H7 (cell line): Measurements from ENCODE around the gene SCNM1. TPM values are rescaled to one million over a fixed set of nuclear protein-coding genes. Genes with fewer than 3 reads are reported as not detected.
"Not testable (repeated sequence)": the region's sequence is repeated elsewhere in the genome, so short reads cannot be mapped to it uniquely, and the experiment has no call there.

Experiments
- DNase-seq: peaks from one replicate; pipeline ENCODE4 v3.0.0; 2012
- H3K27me3 ChIP-seq: 2 replicates; pipeline ENCODE4 v1.6.0; 2011; ENCODE audit warnings: mild to moderate bottlenecking, low read length; ENCODE audit not compliant: control insufficient read depth, insufficient read depth
- H3K36me3 ChIP-seq: replicated peaks from 2 replicates; pipeline ENCODE4 v1.5.1; 2011; ENCODE audit warnings: low read length; ENCODE audit not compliant: control insufficient read depth, insufficient read depth
- H3K4me3 ChIP-seq: 2 replicates; pipeline ENCODE4 v1.5.1; 2011; ENCODE audit warnings: low read depth, mild to moderate bottlenecking, control low read depth, low read length, moderate library complexity; ENCODE audit not compliant: insufficient read depth
- total RNA-seq: library from RNA; depleted of rRNA; stranded (reverse); fragments of >200 nt; shearing (Covaris generic); gene quantifications from 2 replicates; pipeline ENCODE4 v1.2.3, GENCODE V29; 2014

SCNM1 gene
- total RNA-seq, 1 experiment from 2014 or later: 78.8 TPM

DNA sequence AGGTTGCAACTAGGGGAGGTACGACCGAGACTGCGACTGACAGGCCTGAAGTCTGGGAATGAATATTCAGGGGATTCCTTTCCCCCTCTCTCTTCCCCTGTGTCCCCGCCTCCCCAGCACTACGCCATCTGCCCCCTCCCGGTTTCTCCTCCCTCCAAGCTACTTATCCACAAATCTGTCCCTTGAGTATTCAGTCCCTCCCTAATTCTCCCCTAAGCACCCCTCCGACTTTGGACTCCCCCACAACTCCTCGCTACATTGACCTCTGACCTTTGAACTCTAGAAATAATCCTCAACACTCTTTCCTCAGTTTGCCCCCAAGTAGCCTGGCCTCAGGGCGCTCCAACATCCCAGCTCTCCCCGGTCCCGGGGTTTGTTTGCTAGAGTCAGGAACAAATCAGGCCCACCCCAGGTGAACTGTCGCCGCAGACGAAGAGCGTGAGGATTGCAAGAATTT, 635 bp upstream of the SCNM1 start:
- peak overlapping the region; percentile 62 for H3K4me3 ChIP-seq
- H3K36me3 ChIP-seq: peaks cover 9% of the 10 kb centered on the region
- DNase-seq: peak; percentile 89
- H3K27me3 ChIP-seq: no peaks in the 10 kb centered on the region

DNA sequence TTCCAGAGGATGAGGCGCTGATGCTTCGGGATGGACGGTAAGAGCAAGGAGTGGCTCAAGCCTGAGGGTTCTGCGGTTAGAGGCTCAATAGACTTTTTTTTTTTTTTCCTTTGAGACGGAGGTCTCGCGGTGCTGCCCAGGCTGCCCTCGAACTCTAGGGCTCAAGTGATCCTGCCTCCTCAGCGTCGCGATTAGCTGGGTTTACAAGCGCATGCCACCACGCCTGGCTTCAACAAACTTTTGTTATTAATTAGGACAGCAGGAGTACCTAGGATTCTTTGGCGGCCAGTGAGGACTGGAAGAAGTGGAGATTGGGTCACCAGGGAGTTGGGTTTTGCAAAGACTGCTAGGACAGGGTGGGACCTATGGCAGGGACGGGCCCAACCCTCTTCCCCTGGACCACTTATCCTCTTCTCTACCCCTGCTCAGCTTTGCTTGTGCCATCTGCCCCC, 587 bp downstream of the SCNM1 start:
- peak overlapping the region; percentile 62 for H3K4me3 ChIP-seq
- H3K36me3 ChIP-seq: peaks cover 7% of the 10 kb centered on the region
- no peaks in the 10 kb centered on the region for H3K27me3 ChIP-seq
- DNase-seq: no peak

DNA sequence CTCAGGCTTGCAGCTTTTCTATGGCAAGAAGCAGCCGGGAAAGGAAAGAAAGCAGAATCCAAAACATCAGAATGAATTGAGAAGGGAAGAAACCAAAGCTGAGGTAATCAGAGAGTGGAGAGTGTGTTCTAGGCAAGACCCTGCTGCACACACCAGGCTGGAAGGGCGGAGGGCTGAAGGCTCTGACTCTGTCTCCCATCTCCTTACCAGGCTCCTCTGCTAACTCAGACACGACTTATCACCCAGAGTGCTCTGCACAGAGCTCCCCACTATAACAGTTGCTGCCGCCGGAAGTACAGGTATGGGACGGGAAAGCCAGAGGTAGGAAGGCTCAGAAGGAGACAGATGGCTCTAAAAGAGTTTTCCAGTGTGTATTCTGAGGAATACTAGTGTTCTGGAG, 1.2 kb downstream of the SCNM1 start:
- DNase-seq: no peak
- no peaks in the 10 kb centered on the region for H3K27me3 ChIP-seq
- H3K4me3 ChIP-seq: no peak overlapping the region
- peaks cover 4% of the 10 kb centered on the region for H3K36me3 ChIP-seq

DNA sequence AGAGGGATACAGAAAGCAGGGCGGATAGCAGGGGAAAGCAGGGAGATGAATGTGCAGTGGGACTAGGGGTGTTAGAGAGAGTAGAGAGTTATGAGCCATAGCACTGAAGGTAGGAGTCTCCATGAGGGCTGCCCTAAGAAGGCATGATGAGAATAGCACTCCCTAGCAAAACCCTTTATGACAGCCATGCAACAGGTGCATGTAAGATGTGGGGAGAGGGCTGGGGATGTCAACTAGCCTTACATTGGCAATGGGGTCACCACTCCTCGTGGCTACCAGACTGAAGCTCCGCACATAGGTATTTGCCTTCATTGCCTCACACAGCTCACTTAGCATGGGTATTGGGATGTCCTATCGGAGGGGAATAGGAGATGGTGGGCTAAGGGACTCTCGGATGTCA, 5.2 kb downstream of the SCNM1 start:
- Histone ChIP-seq H3K4me3 (no peak overlapping the region), H3K27me3 (no peaks in the 10 kb centered on the region), H3K36me3 (peaks cover 4% of the 10 kb centered on the region)
- DNase-seq: no peak

DNA sequence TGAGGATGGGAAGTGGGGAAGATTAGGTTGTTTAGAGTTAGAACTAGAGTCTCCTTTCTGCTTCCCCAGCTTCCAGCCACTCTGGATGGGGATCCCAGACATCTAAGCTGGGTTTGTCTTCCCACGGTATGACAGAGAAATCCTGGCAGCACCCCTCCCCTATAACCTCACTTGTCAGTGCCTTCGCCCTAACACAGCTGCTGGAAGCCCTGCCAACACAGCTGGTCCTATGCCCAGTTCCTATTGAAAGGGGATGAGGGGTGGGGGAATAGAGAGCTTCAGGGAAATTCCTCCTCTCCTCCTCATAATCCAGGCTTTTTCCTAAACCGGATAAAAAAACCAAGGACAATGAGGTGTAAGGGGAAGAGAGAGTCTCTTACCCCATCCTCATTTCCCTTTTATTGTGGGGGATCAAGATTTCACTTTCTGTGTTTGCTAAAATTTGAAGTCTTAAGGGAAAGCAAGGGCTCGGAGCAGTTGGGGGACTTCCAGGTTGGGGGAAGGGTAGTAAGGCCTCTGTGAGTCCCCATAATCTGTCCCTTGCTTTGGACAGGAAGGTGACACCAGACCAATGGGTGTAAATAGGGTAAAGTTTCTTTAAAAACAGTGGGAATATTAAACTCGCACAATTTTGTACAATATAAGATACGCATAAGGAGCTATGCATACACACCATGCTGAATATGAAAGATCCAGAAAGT, 9.2 kb downstream of the SCNM1 start:
- DNase-seq: no peak
- Histone ChIP-seq H3K4me3 (no peak overlapping the region), H3K36me3 (peaks cover 11% of the 10 kb centered on the region), H3K27me3 (no peaks in the 10 kb centered on the region)

DNA sequence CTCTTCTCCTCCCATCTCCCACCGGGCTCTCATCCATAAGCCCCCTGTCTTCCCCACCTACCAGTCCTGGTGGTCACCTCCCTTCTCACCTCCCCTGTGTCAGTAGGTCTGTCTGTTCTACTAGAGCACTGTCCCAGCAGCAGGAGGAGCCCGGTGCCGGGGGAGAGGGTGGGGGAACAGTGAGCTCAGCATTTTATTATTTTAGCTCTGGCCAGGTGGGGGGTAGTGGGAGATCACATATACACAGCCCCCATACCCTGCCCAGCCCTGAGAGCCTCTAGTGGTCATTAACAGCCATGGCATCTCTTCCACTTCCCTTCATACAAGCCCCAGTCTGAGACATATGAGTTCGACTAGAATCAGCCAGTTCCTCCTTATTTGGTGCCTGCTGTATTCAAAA, 9.9 kb downstream of the SCNM1 start, which contains the start of gene TMOD4:
TSS of gene TMOD4 (minus strand) at position 119 of the 400 bp plus-strand sequence. CDS start 1,106 bp downstream, outside the sequence.
- DNase-seq: peak; percentile 79

DNA sequence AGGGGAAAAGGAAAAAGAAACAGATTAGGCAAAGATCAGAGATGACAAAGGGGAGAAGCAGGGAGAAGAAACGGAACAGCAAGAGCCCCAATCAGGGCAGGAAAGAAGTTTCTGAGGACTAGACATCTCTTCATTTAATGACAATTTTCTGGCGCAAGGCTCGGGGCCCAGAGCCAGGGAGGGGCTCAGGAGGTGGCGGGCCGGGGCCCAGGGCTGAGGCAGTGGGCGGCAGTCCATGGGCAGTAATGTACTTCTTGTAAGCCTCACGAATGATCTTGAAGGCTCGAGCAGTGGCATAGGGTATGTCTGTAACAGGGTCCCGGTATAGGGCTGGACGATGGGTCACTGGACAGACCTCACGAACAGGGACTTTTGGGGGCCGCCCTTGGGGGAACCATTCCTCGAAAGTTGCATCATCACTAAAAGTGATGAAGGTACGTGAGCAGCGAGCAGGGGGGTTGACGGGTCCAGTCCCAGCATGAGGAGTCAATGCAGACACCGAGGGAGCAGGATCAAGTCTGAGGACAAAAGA, 10.6 kb downstream of the SCNM1 start:
- no peak for DNase-seq
- H3K36me3 ChIP-seq: peaks cover 17% of the 10 kb centered on the region
- no peak overlapping the region for H3K4me3 ChIP-seq
- H3K27me3 ChIP-seq: no peaks in the 10 kb centered on the region

More for the DNA sequence above, 9.9 kb downstream of the SCNM1 start, which contains the start of gene TMOD4:
- H3K36me3 ChIP-seq: peaks cover 14% of the 10 kb centered on the region
- no peak within 1 kb of the TSS for H3K4me3 ChIP-seq
- H3K27me3 ChIP-seq: no peaks in the 10 kb centered on the region

DNA sequence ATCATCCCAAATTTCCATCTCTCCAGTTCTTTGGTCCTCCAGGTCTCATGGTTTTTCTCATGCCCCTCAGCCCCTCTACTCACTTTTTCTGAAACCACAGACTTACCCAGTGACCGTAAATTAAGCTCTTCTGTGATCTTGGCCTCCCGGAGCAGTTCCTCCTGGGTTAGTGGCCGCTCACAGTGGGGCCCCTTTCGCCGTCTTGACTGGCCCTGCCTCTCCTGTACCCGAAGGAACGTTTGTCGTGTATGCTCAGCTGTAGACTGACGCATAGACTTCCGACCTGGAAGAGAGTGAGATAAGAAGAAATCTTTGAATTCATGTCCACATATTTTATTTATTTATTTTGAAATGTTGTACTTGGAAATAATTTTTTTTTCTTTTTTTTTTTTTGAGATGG, 18.3 kb downstream of the SCNM1 start:
- peaks cover 26% of the 10 kb centered on the region for H3K36me3 ChIP-seq
- H3K27me3 ChIP-seq: no peaks in the 10 kb centered on the region
- DNase-seq: no peak
- no peak overlapping the region for H3K4me3 ChIP-seq

DNA sequence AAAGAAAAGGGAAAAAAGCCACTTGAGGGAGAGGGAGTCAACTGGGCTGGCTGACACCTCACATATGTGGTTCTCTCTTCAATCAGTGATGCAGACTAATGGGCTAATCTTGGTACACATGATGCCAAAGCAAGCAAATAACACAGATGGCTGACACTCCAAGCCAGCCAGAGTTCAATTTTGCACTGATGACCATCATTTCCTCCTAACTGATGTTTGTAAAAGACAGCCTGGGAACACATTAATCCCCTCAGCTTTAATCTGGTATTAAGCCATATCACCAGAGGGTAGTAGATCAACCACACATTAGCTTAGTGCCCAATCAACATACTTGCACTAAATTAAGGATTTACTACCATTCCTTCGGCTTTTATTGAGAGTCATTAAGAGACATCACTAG, 21.3 kb downstream of the SCNM1 start:
- DNase-seq: no peak
- Histone ChIP-seq H3K4me3 (no peak overlapping the region), H3K36me3 (peaks cover 17% of the 10 kb centered on the region), H3K27me3 (no peaks in the 10 kb centered on the region)

DNA sequence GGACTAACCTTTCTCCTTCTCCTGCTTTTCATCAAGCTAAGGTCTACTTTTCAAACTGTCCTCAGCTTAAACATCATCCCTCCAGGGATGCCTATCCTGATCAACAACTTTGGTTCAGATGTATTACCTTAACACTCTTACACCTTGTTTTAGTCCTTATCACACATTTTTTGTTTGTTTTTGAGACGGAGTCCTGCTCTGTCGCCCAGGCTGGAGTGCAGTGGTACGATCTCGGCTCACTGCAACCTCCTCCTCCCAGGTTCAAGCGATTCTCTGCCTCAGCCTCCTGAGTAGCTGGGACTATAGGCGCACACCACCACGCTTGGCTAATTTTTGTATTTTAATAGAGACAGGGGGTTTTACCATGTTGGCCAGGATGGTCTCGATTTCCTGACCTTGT, 22.7 kb downstream of the SCNM1 start:
- DNase-seq, H3K27me3 ChIP-seq, H3K4me3 ChIP-seq: not testable (repeated sequence)
- peaks cover 12% of the 10 kb centered on the region for H3K36me3 ChIP-seq

DNA sequence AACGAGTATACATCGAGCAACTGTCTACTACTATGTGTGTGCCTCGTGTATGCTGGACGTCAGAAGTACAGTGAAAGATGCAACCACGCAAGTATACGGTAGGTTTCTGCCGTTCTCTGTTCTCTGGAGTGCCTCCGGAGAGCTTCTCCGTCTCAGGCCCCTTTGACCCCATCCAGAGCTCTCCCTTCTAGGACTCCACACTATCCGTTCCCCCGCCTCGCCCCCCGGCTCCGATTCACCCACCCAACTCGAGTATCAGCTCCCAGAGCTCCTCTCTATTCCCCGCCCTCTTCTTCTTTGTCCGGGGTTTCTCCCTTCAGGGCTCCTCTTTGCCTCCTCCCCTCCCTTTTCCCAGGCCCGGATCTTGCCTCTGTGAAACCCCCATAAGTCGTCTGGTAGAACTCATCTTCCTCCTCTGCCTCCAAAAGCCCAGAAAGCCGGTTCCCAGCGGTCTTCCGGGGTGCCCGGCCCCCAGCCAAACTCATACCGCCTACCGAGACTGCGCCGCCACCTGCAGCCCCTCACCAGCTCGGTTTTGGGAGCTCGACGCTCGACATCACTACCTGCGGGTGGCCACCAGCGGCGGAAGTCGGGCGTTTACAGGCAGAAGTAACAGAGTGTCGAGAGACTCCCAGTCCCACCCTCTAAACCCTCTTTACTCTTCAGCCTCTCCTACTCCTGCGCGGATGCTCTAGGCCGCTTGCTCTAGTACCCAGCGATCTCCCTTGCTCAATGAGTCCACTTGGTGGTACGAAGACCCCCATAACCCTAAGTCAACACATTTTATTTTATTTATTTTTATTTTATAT, 23.9 kb downstream of the SCNM1 start, which contains the start of gene VPS72:
TSS of gene VPS72 (minus strand) at position 561 of the 809 bp plus-strand sequence. CDS start at position 485, 76 bp downstream.
- peak within 1 kb of the TSS; percentile 75 for H3K4me3 ChIP-seq
- H3K36me3 ChIP-seq: peaks cover 8% of the 10 kb centered on the region
- H3K27me3 ChIP-seq: no peaks in the 10 kb centered on the region
- peak; percentile 94 for DNase-seq

DNA sequence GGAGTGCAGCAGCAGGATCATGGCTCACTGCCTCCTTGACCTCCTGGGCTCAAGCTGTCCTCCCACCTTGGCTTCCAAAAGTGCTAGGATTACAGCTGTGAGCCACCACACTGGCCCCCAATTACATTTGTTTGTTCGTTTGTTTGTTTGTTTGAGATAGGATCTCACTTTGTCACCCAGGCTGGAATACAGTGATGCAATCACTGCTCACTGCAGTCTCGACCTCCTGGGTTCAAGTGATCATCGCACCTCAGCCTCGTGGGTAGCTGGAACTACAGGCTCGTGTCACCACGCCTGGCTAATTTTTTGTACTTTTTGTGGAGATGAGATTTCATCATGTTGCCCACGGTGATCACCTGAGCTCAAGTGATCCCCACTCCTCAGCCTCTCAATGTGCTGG, 26.1 kb downstream of the SCNM1 start:
- no peak overlapping the region for H3K4me3 ChIP-seq
- DNase-seq: no peak
- no peaks in the 10 kb centered on the region for H3K27me3 ChIP-seq

DNA sequence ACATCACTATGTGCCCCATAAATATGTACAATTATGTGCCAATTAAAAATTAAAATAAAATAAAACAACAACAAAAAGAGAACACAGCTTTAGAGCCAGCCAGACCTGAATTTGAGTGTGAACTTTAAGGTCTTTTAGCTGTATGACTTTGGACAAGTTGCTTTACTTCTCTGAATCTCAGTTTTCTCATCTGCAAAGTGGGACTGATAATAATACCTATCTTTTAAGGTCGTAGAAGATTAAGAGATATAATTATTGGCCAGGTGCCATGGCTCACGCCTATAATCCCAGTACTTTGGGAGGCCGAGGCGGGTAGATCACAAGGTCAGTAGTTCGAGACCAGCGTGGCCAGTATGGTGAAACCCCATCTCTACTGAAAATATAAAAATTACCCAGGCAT, 27.4 kb downstream of the SCNM1 start:
- H3K36me3 ChIP-seq: no peaks in the 10 kb centered on the region
- no peaks in the 10 kb centered on the region for H3K27me3 ChIP-seq
- H3K4me3 ChIP-seq: no peak overlapping the region
- DNase-seq: no peak

More for the DNA sequence above, 26.1 kb downstream of the SCNM1 start:
- no peaks in the 10 kb centered on the region for H3K36me3 ChIP-seq

DNA sequence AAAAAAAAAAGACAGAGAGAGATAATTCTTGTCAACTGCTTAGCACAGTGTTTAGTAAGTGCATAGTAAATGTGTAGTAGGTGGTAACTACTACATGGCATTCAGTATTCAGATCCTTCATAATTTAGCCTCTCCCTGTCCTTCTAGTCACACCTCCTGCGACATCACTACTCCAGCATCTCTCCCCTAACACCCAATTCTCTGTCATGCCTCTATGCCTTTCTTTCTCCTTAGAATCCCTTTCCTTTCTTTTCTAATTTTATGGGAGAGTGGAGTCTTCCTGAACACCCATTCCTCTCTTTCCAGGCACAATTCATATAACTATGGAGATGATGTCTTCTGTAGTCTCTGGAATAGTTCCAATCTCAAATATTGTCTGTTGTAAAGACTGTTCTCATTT, 27.9 kb downstream of the SCNM1 start:
- Histone ChIP-seq H3K4me3 (no peak overlapping the region), H3K27me3 (no peaks in the 10 kb centered on the region), H3K36me3 (no peaks in the 10 kb centered on the region)
- DNase-seq: no peak
